ENCODE data around the gene SEPTIN5.

SEPTIN5 gene

GRCh38 chr22:19668748-19669147 lies 45.6 kb upstream of the SEPTIN5 start:
- H3K4me3 ChIP-seq (ENCODE audit: control insufficient read depth, low read depth, low read length), result no peak overlapping the region
- DNase-seq (ENCODE audit: low read depth), result no peak
- TF ChIP-seq CTCF (conservative IDR thresholded peaks at IDR 0.05; ENCODE audit: control insufficient read depth, insufficient read depth, low read depth, low read length), result no peak

GRCh38 chr22:19669570-19669969 lies 44.7 kb upstream of the SEPTIN5 start:
- DNase-seq (ENCODE audit: low read depth), result no peak
- TF ChIP-seq CTCF (conservative IDR thresholded peaks at IDR 0.05; ENCODE audit: control insufficient read depth, insufficient read depth, low read depth, low read length), result no peak

GRCh38 chr22:19671316-19671715 lies 43.0 kb upstream of the SEPTIN5 start:
- no peak for TF ChIP-seq CTCF (conservative IDR thresholded peaks at IDR 0.05; ENCODE audit: control insufficient read depth, insufficient read depth, low read depth, low read length)
- H3K4me3 ChIP-seq (ENCODE audit: control insufficient read depth, low read depth, low read length), result no peak overlapping the region
- DNase-seq (ENCODE audit: low read depth), result no peak

More at GRCh38 chr22:19669570-19669969, 44.7 kb upstream of the SEPTIN5 start:
- H3K4me3 ChIP-seq (ENCODE audit: control insufficient read depth, low read depth, low read length), result no peak overlapping the region

- DNase-seq (ENCODE audit: low read depth), result no peak
These were observed 42.1 kb upstream of the SEPTIN5 start for GRCh38 chr22:19672054-19672776.

GRCh38 chr22:19673660-19674059 lies 40.6 kb upstream of the SEPTIN5 start:
- TF ChIP-seq CTCF (conservative IDR thresholded peaks at IDR 0.05; ENCODE audit: control insufficient read depth, insufficient read depth, low read depth, low read length), result no peak

More at GRCh38 chr22:19672054-19672776, 42.1 kb upstream of the SEPTIN5 start:
- H3K4me3 ChIP-seq (ENCODE audit: control insufficient read depth, low read depth, low read length), result no peak overlapping the region
- no peak for TF ChIP-seq CTCF (conservative IDR thresholded peaks at IDR 0.05; ENCODE audit: control insufficient read depth, insufficient read depth, low read depth, low read length)

GRCh38 chr22:19674129-19674928 lies 40.0 kb upstream of the SEPTIN5 start:
- peak; percentile 21 for DNase-seq (ENCODE audit: low read depth)
- no peak overlapping the region for H3K4me3 ChIP-seq (ENCODE audit: control insufficient read depth, low read depth, low read length)
- no peak for TF ChIP-seq CTCF (conservative IDR thresholded peaks at IDR 0.05; ENCODE audit: control insufficient read depth, insufficient read depth, low read depth, low read length)

More at GRCh38 chr22:19673660-19674059, 40.6 kb upstream of the SEPTIN5 start:
- no peak overlapping the region for H3K4me3 ChIP-seq (ENCODE audit: control insufficient read depth, low read depth, low read length)
- no peak for DNase-seq (ENCODE audit: low read depth)
